Fibroblast of lung (primary cell): ENCODE data around the gene POLR2H.

Source experiments
- EZH2 ChIP-seq: IDR thresholded peaks from 2 replicates; pipeline ENCODE4 v1.5.1; 2012; ENCODE audit warnings: low read length, control low read depth, mild to moderate bottlenecking; ENCODE audit errors: missing control alignments
- TF ChIP-seq, protein P1 (sequence below), 2 donors: IDR thresholded peaks in 1 of 2; conservative IDR thresholded peaks in 1 of 2; 1 replicate in 1 of 2; 2 replicates in 1 of 2; pipeline ENCODE4 v1.5.1; 2011 to 2012; ENCODE audit warnings: low read length in 2 of 2, control low read depth in 1 of 2, inconsistent platforms in 1 of 2, low read depth in 1 of 2, mild to moderate bottlenecking in 1 of 2

GRCh38 chr3:184417619-184418327 is 56.3 kb downstream of the POLR2H start:
- TF ChIP-seq, protein P1, sequence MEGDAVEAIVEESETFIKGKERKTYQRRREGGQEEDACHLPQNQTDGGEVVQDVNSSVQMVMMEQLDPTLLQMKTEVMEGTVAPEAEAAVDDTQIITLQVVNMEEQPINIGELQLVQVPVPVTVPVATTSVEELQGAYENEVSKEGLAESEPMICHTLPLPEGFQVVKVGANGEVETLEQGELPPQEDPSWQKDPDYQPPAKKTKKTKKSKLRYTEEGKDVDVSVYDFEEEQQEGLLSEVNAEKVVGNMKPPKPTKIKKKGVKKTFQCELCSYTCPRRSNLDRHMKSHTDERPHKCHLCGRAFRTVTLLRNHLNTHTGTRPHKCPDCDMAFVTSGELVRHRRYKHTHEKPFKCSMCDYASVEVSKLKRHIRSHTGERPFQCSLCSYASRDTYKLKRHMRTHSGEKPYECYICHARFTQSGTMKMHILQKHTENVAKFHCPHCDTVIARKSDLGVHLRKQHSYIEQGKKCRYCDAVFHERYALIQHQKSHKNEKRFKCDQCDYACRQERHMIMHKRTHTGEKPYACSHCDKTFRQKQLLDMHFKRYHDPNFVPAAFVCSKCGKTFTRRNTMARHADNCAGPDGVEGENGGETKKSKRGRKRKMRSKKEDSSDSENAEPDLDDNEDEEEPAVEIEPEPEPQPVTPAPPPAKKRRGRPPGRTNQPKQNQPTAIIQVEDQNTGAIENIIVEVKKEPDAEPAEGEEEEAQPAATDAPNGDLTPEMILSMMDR (conservative IDR thresholded peaks at IDR 0.05 in 1 of 2, IDR thresholded peaks at IDR 0.05 in 1 of 2; ENCODE audit: low read depth in 1 of 2, low read length in 2 of 2) = peak; percentile 94
- TF ChIP-seq EZH2 = no peak
